Osteoblast (primary cell): ENCODE results near the gene POLD2. TPM values are rescaled to one million over a fixed set of nuclear protein-coding genes. Genes with fewer than 3 reads are reported as not detected.

Experiments used
- DNase-seq: peaks from one replicate; pipeline ENCODE4 v3.0.0; 2011; ENCODE audit warnings: low spot score, mixed read lengths; ENCODE audit not compliant: insufficient read length; ENCODE audit errors: missing footprints
- H2AFZ ChIP-seq: 2 replicates; pipeline ENCODE4 v1.6.0; 2011; ENCODE audit warnings: mild to moderate bottlenecking, low read length
- H3K27ac ChIP-seq: 2 replicates; pipeline ENCODE4 v1.5.1; 2011; ENCODE audit warnings: mild to moderate bottlenecking, low read depth, low read length, moderate library complexity
- H3K27me3 ChIP-seq: 2 replicates; pipeline ENCODE4 v1.6.0; 2012; ENCODE audit warnings: mild to moderate bottlenecking, control low read depth, inconsistent platforms, low read length, moderate library complexity; ENCODE audit not compliant: insufficient read depth
- H3K36me3 ChIP-seq: 2 replicates; pipeline ENCODE4 v1.5.1; 2011; ENCODE audit warnings: mild to moderate bottlenecking, low read length, control low read depth, moderate library complexity; ENCODE audit not compliant: insufficient read depth
- H3K4me1 ChIP-seq: 2 replicates; pipeline ENCODE4 v1.5.1; 2011; ENCODE audit warnings: mild to moderate bottlenecking, low read length, control low read depth, moderate library complexity; ENCODE audit not compliant: insufficient read depth
- H3K4me2 ChIP-seq: 2 replicates; pipeline ENCODE4 v1.6.0; 2011; ENCODE audit warnings: mild to moderate bottlenecking, low read length; ENCODE audit not compliant: insufficient read depth
- H3K4me3 ChIP-seq: fragments of 200-600 bp; sonication (generic); 3 replicates; pipeline ENCODE4 v1.5.1; 2012; ENCODE audit warnings: mild to moderate bottlenecking, low read length, inconsistent platforms; ENCODE audit not compliant: insufficient read depth
- H3K79me2 ChIP-seq: 2 replicates; pipeline ENCODE4 v1.6.0; 2012; ENCODE audit warnings: mild to moderate bottlenecking, low read length, control low read depth, inconsistent platforms; ENCODE audit not compliant: insufficient read depth
- H3K9me3 ChIP-seq: 2 replicates; pipeline ENCODE4 v1.5.1; 2011; ENCODE audit warnings: low read depth, low read length, control low read depth
- H4K20me1 ChIP-seq: 2 replicates; pipeline ENCODE4 v1.6.0; 2012; ENCODE audit warnings: mild to moderate bottlenecking, low read length, control low read depth; ENCODE audit not compliant: insufficient read depth
- CTCF ChIP-seq: IDR thresholded peaks from 2 replicates; pipeline ENCODE4 v1.5.1; 2011; ENCODE audit warnings: mild to moderate bottlenecking, low read depth, low read length, moderate library complexity; ENCODE audit errors: extremely low read depth
- total RNA-seq: library from RNA; depleted of rRNA; stranded (reverse); fragments of >200 nt; gene quantifications from 2 replicates; pipeline ENCODE4 v1.2.3, GENCODE V29; 2012

POLD2 gene
- total RNA-seq, 1 donor = 80.3 TPM

- H3K79me2 ChIP-seq = no peaks in the 10 kb centered on the region
- H3K4me2 ChIP-seq = no peak overlapping the region
- peaks cover 3% of the 10 kb centered on the region for H3K27me3 ChIP-seq
- no peaks in the 10 kb centered on the region for H3K36me3 ChIP-seq
- no peak overlapping the region for H3K4me3 ChIP-seq
- H3K27ac ChIP-seq = no peak overlapping the region
- H4K20me1 ChIP-seq = no peaks in the 10 kb centered on the region
- peaks cover 11% of the 10 kb centered on the region for H3K4me1 ChIP-seq
- TF ChIP-seq CTCF = no peak
- peak; percentile 65 for DNase-seq
- H2AFZ ChIP-seq = no peak overlapping the region
- H3K9me3 ChIP-seq = no peaks in the 10 kb centered on the region
These were observed 34.9 kb upstream of the POLD2 start for GRCh38 chr7:44158096-44158872.

GRCh38 chr7:44157116-44158080 lies 34.0 kb upstream of the POLD2 start:
- Histone ChIP-seq H3K36me3 (no peaks in the 10 kb centered on the region), H3K27me3 (peaks cover 3% of the 10 kb centered on the region), H3K27ac (no peak overlapping the region), H2AFZ (no peak overlapping the region), H3K4me1 (peaks cover 2% of the 10 kb centered on the region), H4K20me1 (no peaks in the 10 kb centered on the region), H3K4me2 (no peak overlapping the region), H3K79me2 (no peaks in the 10 kb centered on the region), H3K4me3 (no peak overlapping the region), H3K9me3 (no peaks in the 10 kb centered on the region)
- no peak for TF ChIP-seq CTCF
- peak; percentile 73 for DNase-seq

- H3K79me2 ChIP-seq = no peaks in the 10 kb centered on the region
- peaks cover 3% of the 10 kb centered on the region for H3K27me3 ChIP-seq
- H2AFZ ChIP-seq = no peak overlapping the region
- no peaks in the 10 kb centered on the region for H3K9me3 ChIP-seq
- no peak overlapping the region for H3K4me2 ChIP-seq
- DNase-seq = no peak
- no peaks in the 10 kb centered on the region for H3K36me3 ChIP-seq
- H4K20me1 ChIP-seq = no peaks in the 10 kb centered on the region
- no peak overlapping the region for H3K27ac ChIP-seq
- no peaks in the 10 kb centered on the region for H3K4me1 ChIP-seq
- no peak for TF ChIP-seq CTCF
- no peak overlapping the region for H3K4me3 ChIP-seq
These were observed 33.2 kb upstream of the POLD2 start for GRCh38 chr7:44156453-44157010.
